Loucy (cell line): ENCODE measurements around the gene VPS45.

Experiments
- EZH2phosphoT487 ChIP-seq: fragments of 200-600 bp; IDR thresholded peaks from 2 replicates; pipeline ENCODE4 v1.6.1; 2018; ENCODE audit warnings: antibody characterized with exemption, mild to moderate bottlenecking, moderate library complexity, borderline replicate concordance
- TF ChIP-seq, protein P1 (sequence below): fragments of 200-600 bp; sonication (generic); conservative IDR thresholded peaks from 2 replicates; pipeline ENCODE4 v1.5.1; 2014; ENCODE audit warnings: mild to moderate bottlenecking, antibody characterized with exemption, low read length

GRCh38 chr1:150134537-150134936 is 67.0 kb downstream of the VPS45 start:
- TF ChIP-seq, protein P1, sequence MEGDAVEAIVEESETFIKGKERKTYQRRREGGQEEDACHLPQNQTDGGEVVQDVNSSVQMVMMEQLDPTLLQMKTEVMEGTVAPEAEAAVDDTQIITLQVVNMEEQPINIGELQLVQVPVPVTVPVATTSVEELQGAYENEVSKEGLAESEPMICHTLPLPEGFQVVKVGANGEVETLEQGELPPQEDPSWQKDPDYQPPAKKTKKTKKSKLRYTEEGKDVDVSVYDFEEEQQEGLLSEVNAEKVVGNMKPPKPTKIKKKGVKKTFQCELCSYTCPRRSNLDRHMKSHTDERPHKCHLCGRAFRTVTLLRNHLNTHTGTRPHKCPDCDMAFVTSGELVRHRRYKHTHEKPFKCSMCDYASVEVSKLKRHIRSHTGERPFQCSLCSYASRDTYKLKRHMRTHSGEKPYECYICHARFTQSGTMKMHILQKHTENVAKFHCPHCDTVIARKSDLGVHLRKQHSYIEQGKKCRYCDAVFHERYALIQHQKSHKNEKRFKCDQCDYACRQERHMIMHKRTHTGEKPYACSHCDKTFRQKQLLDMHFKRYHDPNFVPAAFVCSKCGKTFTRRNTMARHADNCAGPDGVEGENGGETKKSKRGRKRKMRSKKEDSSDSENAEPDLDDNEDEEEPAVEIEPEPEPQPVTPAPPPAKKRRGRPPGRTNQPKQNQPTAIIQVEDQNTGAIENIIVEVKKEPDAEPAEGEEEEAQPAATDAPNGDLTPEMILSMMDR = no peak
- no peak for TF ChIP-seq EZH2phosphoT487
